Endothelial cell of umbilical vein (primary cell): ENCODE results near the gene SLC4A4.

ENCODE experiments used
- EZH2 ChIP-seq: IDR thresholded peaks from 2 replicates; pipeline ENCODE4 v1.6.1; 2012; ENCODE audit warnings: borderline replicate concordance, low read depth, mild to moderate bottlenecking, moderate library complexity, low read length, inconsistent platforms; ENCODE audit not compliant: severe bottlenecking
- FOS ChIP-seq: IDR thresholded peaks from 2 replicates; pipeline ENCODE4 v1.6.1; 2011; ENCODE audit warnings: mild to moderate bottlenecking, low read length, moderate library complexity, borderline replicate concordance; ENCODE audit not compliant: insufficient read depth
- POLR2A ChIP-seq: IDR thresholded peaks from 2 replicates; pipeline ENCODE4 v1.6.1; 2012; ENCODE audit warnings: low read depth, mild to moderate bottlenecking, control low read depth, low read length
- POLR2AphosphoS5 ChIP-seq: IDR thresholded peaks from 2 replicates; pipeline ENCODE4 v1.6.1; 2012; ENCODE audit warnings: low read depth, mild to moderate bottlenecking, control low read depth, low read length, moderate library complexity; ENCODE audit not compliant: insufficient read depth
- TF ChIP-seq, protein P1 (sequence below): IDR thresholded peaks from 2 replicates; pipeline ENCODE4 v1.6.1; 2011; ENCODE audit not compliant: insufficient read depth, insufficient read length
- TF ChIP-seq, protein P2 (sequence below), 2 donors: IDR thresholded peaks; 1 replicate in 1 of 2; 2 replicates in 1 of 2; pipeline ENCODE4 v1.5.1; 2011; ENCODE audit warnings: low read length in 2 of 2, mild to moderate bottlenecking in 2 of 2, moderate library complexity in 2 of 2, control low read depth in 1 of 2, inconsistent platforms in 1 of 2, low read depth in 1 of 2; ENCODE audit not compliant: insufficient read depth in 1 of 2; ENCODE audit errors: extremely low read depth in 1 of 2

DNA sequence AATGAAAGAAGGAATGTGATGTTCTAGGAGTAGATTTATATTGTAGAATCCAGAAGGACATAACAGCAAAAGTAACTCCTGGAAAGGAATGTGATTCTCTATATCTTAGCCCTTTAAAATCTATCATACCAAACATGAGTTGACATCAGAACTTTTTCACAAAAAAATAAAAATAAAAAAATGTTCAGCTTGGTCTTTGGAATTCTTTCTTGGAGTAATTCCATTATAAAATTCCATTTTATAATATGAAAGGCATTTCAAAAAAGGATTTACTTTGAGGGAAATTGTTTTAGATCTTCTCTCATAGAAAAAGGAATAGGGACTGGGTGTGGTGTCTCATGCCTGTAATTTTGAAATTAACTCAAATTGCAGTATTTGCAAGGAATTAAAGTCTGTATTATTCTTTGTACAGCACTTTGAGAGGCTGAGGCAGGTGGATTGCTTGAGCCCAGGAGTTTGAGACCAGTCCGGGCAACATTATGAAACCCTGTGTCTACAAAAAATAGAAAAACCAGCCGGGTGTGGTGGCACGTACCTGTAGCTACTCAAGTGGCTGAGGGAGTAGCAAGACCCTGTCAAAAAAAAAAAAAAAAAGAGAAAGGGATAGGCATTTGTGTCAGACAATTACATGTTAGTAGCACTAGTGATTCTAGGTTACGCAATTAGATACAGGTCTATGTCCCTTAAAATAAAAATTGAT is 134.9 kb downstream of the SLC4A4 start:
- TF ChIP-seq, protein P1, sequence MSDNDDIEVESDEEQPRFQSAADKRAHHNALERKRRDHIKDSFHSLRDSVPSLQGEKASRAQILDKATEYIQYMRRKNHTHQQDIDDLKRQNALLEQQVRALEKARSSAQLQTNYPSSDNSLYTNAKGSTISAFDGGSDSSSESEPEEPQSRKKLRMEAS: no peak
- TF ChIP-seq, protein P2, sequence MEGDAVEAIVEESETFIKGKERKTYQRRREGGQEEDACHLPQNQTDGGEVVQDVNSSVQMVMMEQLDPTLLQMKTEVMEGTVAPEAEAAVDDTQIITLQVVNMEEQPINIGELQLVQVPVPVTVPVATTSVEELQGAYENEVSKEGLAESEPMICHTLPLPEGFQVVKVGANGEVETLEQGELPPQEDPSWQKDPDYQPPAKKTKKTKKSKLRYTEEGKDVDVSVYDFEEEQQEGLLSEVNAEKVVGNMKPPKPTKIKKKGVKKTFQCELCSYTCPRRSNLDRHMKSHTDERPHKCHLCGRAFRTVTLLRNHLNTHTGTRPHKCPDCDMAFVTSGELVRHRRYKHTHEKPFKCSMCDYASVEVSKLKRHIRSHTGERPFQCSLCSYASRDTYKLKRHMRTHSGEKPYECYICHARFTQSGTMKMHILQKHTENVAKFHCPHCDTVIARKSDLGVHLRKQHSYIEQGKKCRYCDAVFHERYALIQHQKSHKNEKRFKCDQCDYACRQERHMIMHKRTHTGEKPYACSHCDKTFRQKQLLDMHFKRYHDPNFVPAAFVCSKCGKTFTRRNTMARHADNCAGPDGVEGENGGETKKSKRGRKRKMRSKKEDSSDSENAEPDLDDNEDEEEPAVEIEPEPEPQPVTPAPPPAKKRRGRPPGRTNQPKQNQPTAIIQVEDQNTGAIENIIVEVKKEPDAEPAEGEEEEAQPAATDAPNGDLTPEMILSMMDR (IDR thresholded peaks at IDR 0.05; ENCODE audit: extremely low read depth in 1 of 2, insufficient read depth in 1 of 2, low read depth in 1 of 2, low read length in 2 of 2): no peak
- no peak for TF ChIP-seq POLR2AphosphoS5
- TF ChIP-seq FOS: no peak
- no peak for TF ChIP-seq EZH2
- no peak for TF ChIP-seq POLR2A
